Heart right ventricle (tissue), 16 donors: ENCODE data around the gene RASSF7. TPM values are rescaled to one million over a fixed set of nuclear protein-coding genes. Genes with fewer than 3 reads are reported as not detected.

Experiments
- ATAC-seq, 8 donors: fragments of 200-7000 bp; cut with Tn5 transposase; one replicate each; pipeline ENCODE4 v1.9.1; 2020; ENCODE audit warnings: mild to moderate bottlenecking in 8 of 8, moderate library complexity in 8 of 8, moderate number of reproducible peaks in 1 of 8
- DNase-seq, 2 donors: peaks; one replicate each; pipeline ENCODE4 v3.0.0-alpha.2; 2020
- H3K27ac ChIP-seq, 10 donors: fragments of 200-600 bp; sonication (generic) in 2 of 10; one replicate each; pipeline versions ENCODE4 v1.5.0 to v1.8.0; 2020 to 2022; ENCODE audit warnings: mild to moderate bottlenecking in 3 of 10
- H3K27me3 ChIP-seq, 7 donors: fragments of 200-600 bp; one replicate each; pipeline ENCODE4 v1.8.0; 2021 to 2022; ENCODE audit warnings: mild to moderate bottlenecking in 2 of 7
- H3K36me3 ChIP-seq, 9 donors: fragments of 200-600 bp; sonication (generic) in 1 of 9; one replicate each; pipeline versions ENCODE4 v1.5.0 to v1.8.0; 2020 to 2022; ENCODE audit warnings: mild to moderate bottlenecking in 2 of 9
- H3K4me1 ChIP-seq, 9 donors: fragments of 200-600 bp; sonication (generic) in 1 of 9; one replicate each; pipeline versions ENCODE4 v1.5.0 to v1.8.0; 2020 to 2022; ENCODE audit warnings: mild to moderate bottlenecking in 4 of 9
- H3K4me3 ChIP-seq, 10 donors: fragments of 200-600 bp; sonication (generic) in 2 of 10; one replicate each; pipeline versions ENCODE4 v1.5.0 to v1.8.0; 2020 to 2022; ENCODE audit warnings: mild to moderate bottlenecking in 7 of 10, moderate library complexity in 2 of 10
- H3K9me3 ChIP-seq, 11 donors: fragments of 200-600 bp in 10 of 11; sonication (generic) in 2 of 11; one replicate each; pipeline versions ENCODE4 v1.5.0 to v1.8.0; 2013 to 2022; ENCODE audit warnings: mild to moderate bottlenecking in 2 of 11, control low read depth in 1 of 11, moderate library complexity in 1 of 11
- CTCF ChIP-seq, 9 donors: fragments of 200-600 bp; sonication (generic) in 2 of 9; IDR thresholded peaks; one replicate each; pipeline versions ENCODE4 v1.5.0 to v1.8.0; 2021 to 2022; ENCODE audit warnings: antibody characterized with exemption in 9 of 9, mild to moderate bottlenecking in 5 of 9, moderate library complexity in 1 of 9
- WGBS, 2 donors: extraction: QIAGEN DNeasy Blood & Tissue Kit; methylation state at CpG; one replicate each; pipeline ENCODE4 v1.1.7; 2013; ENCODE audit warnings: inconsistent platforms in 1 of 2; 5-methylcytosine and 5-hydroxymethylcytosine counted together
- intact Hi-C, 10 donors: fragments of 100-400 bp; cut with DNase I; formaldehyde crosslinking; loops; one replicate each; pipeline versions ENCODE4 v1.11.1 to v1.14.2; 2022
- polyA plus RNA-seq, 2 donors: library from polyadenylated mRNA; stranded (reverse); fragments of 200-250 nt; gene quantifications; one replicate each; pipeline ENCODE4 v1.2.3, GENCODE V29; 2013
- total RNA-seq, 10 donors: library from RNA; stranded (reverse); fragmentation: NEBNext Ultra II Directional in 3 of 10; extraction: Animal tissue kit (Norgen Biotek cat#: 25700) in 3 of 10; gene quantifications; one replicate each; pipeline versions ENCODE4 v1.2.1 to v1.2.4, GENCODE V29; 2021 to 2023
- donor health status: Arrhythmogenic right ventricular cardiomyopathy.
- donor health status: ischemic (EF 13 %, LVEDD 7.1; RV severe dilation, severe dysfunction).
- donor health status: healthy with polysubstance abuse.
- donor health status: DM: no; HTN: yes; CAD: no.
- donor health status: DM: no; HTN: no; CAD: no.
- donor health status: ischemic (EF 25% LVEDD 6.9; RV normal size, moderate dysfunction).
- donor health status: ischemic (EF 25% LVEDD 5.7; RV mildly dilated, moderate dysfunction).
- donor health status: healthy.
- donor health status: DM: yes; HTN: yes; CAD: no.
- donor health status: Ischemic cardiomyopathy.
- donor health status: ischemic (EF 35%, LVEDD 5.7; RV mildly dilated, moderate dysfunction).
- donor health status: nonischemic (EF 11% LVEDD 7.7; RV severe dilation, severe dysfunction).
- donor health status: DM: yes; HTN: yes; CAD: no.
- donor health status: PGD.
- donor health status: ischemic (EF 29% LVEDD 5.4; RV normal size, mild dysfunction).
- donor health status: nonischemic (EF 23%, LVEDD 6.1; RV moderate dilation, normal function).

Gene RASSF7
- total and polyA plus RNA-seq, 12 donors, result 0.96 to 14.2 (median 2.3) TPM

- no peak overlapping the region for H3K4me3 ChIP-seq
- intact Hi-C loops, result loop anchor here in 5 of 10 donors (5.0 kb wide), 2 partner anchors 166 to 171 kb away; no protein-coding TSS in a partner anchor
- no peak overlapping the region for H3K27ac ChIP-seq
- H3K36me3 ChIP-seq, result no peaks in the 10 kb centered on the region
- no peaks in the 10 kb centered on the region for H3K9me3 ChIP-seq
- H3K27me3 ChIP-seq, result peaks cover 31 to 83% (median 71%) of the 10 kb centered on the region in 7 donors
- H3K4me1 ChIP-seq, result peaks cover 12 to 33% (median 28%) of the 10 kb centered on the region in 9 donors
- no peak for TF ChIP-seq CTCF (IDR thresholded peaks at IDR 0.05)
- no peak for DNase-seq
- 68 to 69% methylated on average over 22 of the region's 22 CpGs for WGBS, 2 donors
- no peak for ATAC-seq
Observed at GRCh38 chr11:556662-557256, 4.0 kb upstream of the RASSF7 start.

DNA sequence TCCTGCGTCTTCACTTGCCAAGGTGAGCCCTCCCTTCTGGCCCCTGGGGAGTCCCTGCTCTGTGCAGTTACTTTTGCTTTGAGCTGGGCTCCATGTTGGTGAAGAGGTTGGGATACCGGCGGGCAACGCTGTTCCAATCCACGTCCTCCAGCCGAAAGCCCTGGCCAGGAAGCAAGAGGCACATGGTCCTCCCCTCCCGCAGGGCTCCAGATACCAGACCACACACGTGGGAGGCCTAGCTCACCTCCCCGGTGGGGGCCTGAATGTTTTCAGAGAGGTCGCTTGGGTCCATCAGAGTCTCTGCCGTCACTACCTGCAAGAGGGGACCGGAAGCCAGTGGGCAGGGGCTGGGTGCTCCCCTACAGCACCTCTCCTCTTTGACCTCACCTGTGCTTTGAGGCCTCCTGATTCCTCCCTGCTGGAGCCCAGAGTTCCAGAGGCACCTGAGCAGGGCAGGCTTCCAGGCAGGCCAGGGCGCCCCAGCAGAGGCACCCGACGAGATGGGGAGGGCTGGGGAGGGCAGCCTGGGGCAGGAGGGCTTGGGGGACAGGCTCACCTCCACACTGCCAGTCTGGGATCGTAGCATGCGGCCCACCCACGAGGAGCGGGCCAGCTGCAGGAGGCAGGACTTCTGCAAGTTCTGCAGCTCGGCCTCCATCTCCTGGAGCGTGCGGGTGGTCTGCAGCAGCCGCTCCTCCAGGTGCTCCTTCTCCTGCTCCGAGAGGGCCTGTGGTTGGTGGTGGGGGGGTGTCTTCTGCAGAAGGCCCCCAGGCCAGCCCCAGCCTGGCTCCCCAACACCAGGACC is 3.2 kb upstream of the RASSF7 start:
- Histone ChIP-seq H3K27ac (no peak overlapping the region), H3K4me1 (peaks cover 12 to 36% (median 29%) of the 10 kb centered on the region in 9 donors), H3K27me3 (peaks cover 31 to 75% (median 66%) of the 10 kb centered on the region in 7 donors), H3K36me3 (no peaks in the 10 kb centered on the region), H3K9me3 (no peaks in the 10 kb centered on the region), H3K4me3 (no peak overlapping the region)
- intact Hi-C loops, result loop anchor here in 5 of 10 donors (5.0 kb wide), 2 partner anchors 165 to 170 kb away; no protein-coding TSS in a partner anchor
- TF ChIP-seq CTCF (IDR thresholded peaks at IDR 0.05), result no peak
- ATAC-seq (no peak), DNase-seq (no peak)
- WGBS, 2 donors, result 84% methylated on average over 24 of the region's 24 CpGs

- no peak for TF ChIP-seq CTCF (IDR thresholded peaks at IDR 0.05)
- Histone ChIP-seq H3K36me3 (peaks cover 0 to 3% (median 0%) of the 10 kb centered on the region in 9 donors), H3K27ac (no peak overlapping the region), H3K9me3 (no peaks in the 10 kb centered on the region), H3K4me3 (no peak overlapping the region), H3K4me1 (peaks cover 12 to 36% (median 29%) of the 10 kb centered on the region in 9 donors), H3K27me3 (peaks cover 26 to 66% (median 57%) of the 10 kb centered on the region in 7 donors)
- intact Hi-C loops, result loop anchor here in 5 of 10 donors (5.0 kb wide), 2 partner anchors 164 to 169 kb away; no protein-coding TSS in a partner anchor
- ATAC-seq (no peak), DNase-seq (no peak)
- whole genome bisulfite sequencing, 2 donors, result 84 to 91% methylated on average over 20 of the region's 20 CpGs
Observed at GRCh38 chr11:558503-558902, 2.3 kb upstream of the RASSF7 start.

- peaks cover 0 to 8% (median 0%) of the 10 kb centered on the region in 9 donors for H3K36me3 ChIP-seq
- H3K27me3 ChIP-seq, result peaks cover 20 to 59% (median 51%) of the 10 kb centered on the region in 7 donors
- H3K4me1 ChIP-seq, result peaks cover 12 to 36% (median 29%) of the 10 kb centered on the region in 9 donors
- intact Hi-C loops, result loop anchor here in 5 of 10 donors (5.0 kb wide), 2 partner anchors 163 to 168 kb away; no protein-coding TSS in a partner anchor
- H3K9me3 ChIP-seq, result no peaks in the 10 kb centered on the region
- H3K27ac ChIP-seq, result no peak overlapping the region
- TF ChIP-seq CTCF (IDR thresholded peaks at IDR 0.05), result no peak
- H3K4me3 ChIP-seq, result no peak overlapping the region
- DNase-seq (no peak), ATAC-seq (no peak)
- 84 to 86% methylated on average over 15 of the region's 15 CpGs for WGBS, 2 donors
Observed at GRCh38 chr11:559020-559620, 1.6 kb upstream of the RASSF7 start.
